ENCODE data around the gene CMTM4. TPM values are rescaled to one million over a fixed set of nuclear protein-coding genes. Genes with fewer than 3 reads are reported as not detected.

Gene CMTM4
- total RNA-seq, 6 experiments from 2014 or later: 5.1 to 14.8 (median 8.0) TPM

GRCh38 chr16:66717776-66718175 lies 21.2 kb upstream of the CMTM4 start:
- H3K4me3 ChIP-seq: no peak overlapping the region
- peaks cover 0 to 12% (median 3%) of the 10 kb centered on the region in 4 donors for H3K36me3 ChIP-seq
- TF ChIP-seq POLR2A (IDR thresholded peaks at IDR 0.05) (no peak), CTCF (IDR thresholded peaks at IDR 0.05) (no peak)
- intact Hi-C loops (cut with DNase I): no loop called here
- DNase-seq (no peak), ATAC-seq (no peak)
- H3K9me3 ChIP-seq: no peaks in the 10 kb centered on the region
- 100% methylated on average over 1 of the region's 4 CpGs for WGBS (ENCODE audit: insufficient coverage, low coverage, low lambda C conversion rate, missing lambda C conversion rate)
- no peak overlapping the region for H3K27ac ChIP-seq
- H3K27me3 ChIP-seq: no peaks in the 10 kb centered on the region
- no peaks in the 10 kb centered on the region for H3K4me1 ChIP-seq

- Histone ChIP-seq H3K4me3 (no peak overlapping the region), H3K9me3 (no peaks in the 10 kb centered on the region), H3K36me3 (peaks cover 0 to 6% (median under 1%) of the 10 kb centered on the region in 4 donors), H3K4me1 (no peaks in the 10 kb centered on the region), H3K27me3 (no peaks in the 10 kb centered on the region), H3K27ac (no peak overlapping the region)
- ATAC-seq (peak; percentile 67 to 83 (median 76)), DNase-seq (peak in 1 of 3 donors; percentile 56)
- WGBS (ENCODE audit: insufficient coverage, low coverage, low lambda C conversion rate, missing lambda C conversion rate): 64% methylated on average over 8 of the region's 12 CpGs
- TF ChIP-seq POLR2A (IDR thresholded peaks at IDR 0.05) (no peak), CTCF (IDR thresholded peaks at IDR 0.05) (peak in 3 of 4 donors; percentile 43 to 47 (median 43))
- intact Hi-C loops (cut with DNase I): no loop called here
Measured at GRCh38 chr16:66717112-66717675, 20.7 kb upstream of the CMTM4 start.

- H3K4me1 ChIP-seq: no peaks in the 10 kb centered on the region
- no peaks in the 10 kb centered on the region for H3K36me3 ChIP-seq
- peak in 1 of 4 donors; percentile 24 for ATAC-seq
- no peak for DNase-seq
- 47% methylated on average over 5 of the region's 6 CpGs for WGBS (ENCODE audit: insufficient coverage, low coverage, low lambda C conversion rate, missing lambda C conversion rate)
- no peaks in the 10 kb centered on the region for H3K9me3 ChIP-seq
- H3K27ac ChIP-seq: no peak overlapping the region
- H3K27me3 ChIP-seq: no peaks in the 10 kb centered on the region
- no peak for TF ChIP-seq POLR2A (IDR thresholded peaks at IDR 0.05)
- no peak for TF ChIP-seq CTCF (IDR thresholded peaks at IDR 0.05)
- intact Hi-C loops (cut with DNase I): no loop called here
- no peak overlapping the region for H3K4me3 ChIP-seq
Measured at GRCh38 chr16:66714654-66715307, 18.2 kb upstream of the CMTM4 start.

GRCh38 chr16:66714062-66714461 lies 17.5 kb upstream of the CMTM4 start:
- intact Hi-C loops (cut with DNase I): no loop called here
- WGBS (ENCODE audit: insufficient coverage, low coverage, low lambda C conversion rate, missing lambda C conversion rate): 80% methylated on average over 6 of the region's 6 CpGs
- TF ChIP-seq POLR2A (IDR thresholded peaks at IDR 0.05): no peak
- no peak for TF ChIP-seq CTCF (IDR thresholded peaks at IDR 0.05)

More at GRCh38 chr16:66714062-66714461, 17.5 kb upstream of the CMTM4 start:
- H3K9me3 ChIP-seq: no peaks in the 10 kb centered on the region
- H3K4me1 ChIP-seq: no peaks in the 10 kb centered on the region
- no peak overlapping the region for H3K27ac ChIP-seq
- H3K4me3 ChIP-seq: no peak overlapping the region
- no peaks in the 10 kb centered on the region for H3K27me3 ChIP-seq
- ATAC-seq (no peak), DNase-seq (no peak)
- H3K36me3 ChIP-seq: no peaks in the 10 kb centered on the region
